Measurements from ENCODE around the gene AUTS2.
A peak's percentile ranks its signal among the peaks of the same experiment; 100 is the strongest.
"Not testable (repeated sequence)": the region's sequence is repeated elsewhere in the genome, so short reads cannot be mapped to it uniquely, and the experiment has no call there.

AUTS2 gene

DNA sequence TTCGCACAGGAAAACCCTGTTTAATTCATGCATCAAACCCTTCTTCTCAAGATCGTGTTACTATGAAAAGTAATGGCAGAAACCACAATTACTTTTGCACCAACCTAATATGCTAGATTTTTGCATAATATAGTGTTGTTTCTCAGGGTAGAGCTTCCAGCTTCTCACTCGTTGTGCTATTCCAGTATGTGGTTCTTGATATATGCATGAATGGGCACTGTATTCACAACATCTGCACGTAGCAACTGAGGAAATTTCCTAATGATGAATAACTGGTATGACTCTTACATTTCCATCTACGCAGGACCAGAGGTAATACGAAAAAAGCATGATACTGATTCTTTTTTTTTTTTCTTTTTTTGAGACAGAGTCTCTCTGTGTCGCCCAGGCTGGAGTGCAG, 1207.1 kb downstream of the AUTS2 start:
- no peaks in the 10 kb centered on the region for H3K9me3 ChIP-seq (ENCODE audit: severe bottlenecking)
- no peak for ATAC-seq (ENCODE audit: low read depth)

DNA sequence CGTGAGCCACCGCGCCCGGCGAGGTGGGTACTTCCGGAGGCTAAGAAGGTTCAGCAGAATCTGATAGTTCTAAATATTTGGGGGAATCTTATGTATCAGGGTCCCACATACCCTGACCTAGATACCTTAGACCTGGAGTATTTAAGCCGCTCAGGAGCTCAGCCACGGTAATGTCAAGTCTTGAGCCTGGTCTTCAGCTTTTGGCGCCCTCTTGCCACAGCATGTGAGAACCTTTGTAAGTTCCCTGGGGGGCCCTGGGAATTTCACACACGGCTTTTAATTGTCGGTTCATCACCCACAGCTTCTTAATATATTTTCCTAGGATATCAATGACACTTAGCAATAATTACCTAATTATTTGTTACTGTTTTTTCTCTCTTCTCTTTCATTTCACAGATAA, 1209.4 kb downstream of the AUTS2 start:
- DNase-seq (ENCODE audit: low spot score), result no peak

More for the DNA sequence above, 1207.1 kb downstream of the AUTS2 start:
- Histone ChIP-seq H3K27me3 (ENCODE audit: insufficient read depth, poor library complexity, severe bottlenecking) (no peaks in the 10 kb centered on the region), H3K27ac (ENCODE audit: poor library complexity, severe bottlenecking) (no peak overlapping the region), H3K36me3 (ENCODE audit: low read depth) (no peaks in the 10 kb centered on the region), H3K4me1 (ENCODE audit: insufficient read depth, poor library complexity, severe bottlenecking) (no peaks in the 10 kb centered on the region), H3K4me3 (ENCODE audit: severe bottlenecking) (no peak overlapping the region)
- no peak for DNase-seq (ENCODE audit: low spot score)
- TF ChIP-seq, protein P1, sequence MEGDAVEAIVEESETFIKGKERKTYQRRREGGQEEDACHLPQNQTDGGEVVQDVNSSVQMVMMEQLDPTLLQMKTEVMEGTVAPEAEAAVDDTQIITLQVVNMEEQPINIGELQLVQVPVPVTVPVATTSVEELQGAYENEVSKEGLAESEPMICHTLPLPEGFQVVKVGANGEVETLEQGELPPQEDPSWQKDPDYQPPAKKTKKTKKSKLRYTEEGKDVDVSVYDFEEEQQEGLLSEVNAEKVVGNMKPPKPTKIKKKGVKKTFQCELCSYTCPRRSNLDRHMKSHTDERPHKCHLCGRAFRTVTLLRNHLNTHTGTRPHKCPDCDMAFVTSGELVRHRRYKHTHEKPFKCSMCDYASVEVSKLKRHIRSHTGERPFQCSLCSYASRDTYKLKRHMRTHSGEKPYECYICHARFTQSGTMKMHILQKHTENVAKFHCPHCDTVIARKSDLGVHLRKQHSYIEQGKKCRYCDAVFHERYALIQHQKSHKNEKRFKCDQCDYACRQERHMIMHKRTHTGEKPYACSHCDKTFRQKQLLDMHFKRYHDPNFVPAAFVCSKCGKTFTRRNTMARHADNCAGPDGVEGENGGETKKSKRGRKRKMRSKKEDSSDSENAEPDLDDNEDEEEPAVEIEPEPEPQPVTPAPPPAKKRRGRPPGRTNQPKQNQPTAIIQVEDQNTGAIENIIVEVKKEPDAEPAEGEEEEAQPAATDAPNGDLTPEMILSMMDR (IDR thresholded peaks at IDR 0.05; ENCODE audit: poor library complexity, severe bottlenecking), result no peak

DNA sequence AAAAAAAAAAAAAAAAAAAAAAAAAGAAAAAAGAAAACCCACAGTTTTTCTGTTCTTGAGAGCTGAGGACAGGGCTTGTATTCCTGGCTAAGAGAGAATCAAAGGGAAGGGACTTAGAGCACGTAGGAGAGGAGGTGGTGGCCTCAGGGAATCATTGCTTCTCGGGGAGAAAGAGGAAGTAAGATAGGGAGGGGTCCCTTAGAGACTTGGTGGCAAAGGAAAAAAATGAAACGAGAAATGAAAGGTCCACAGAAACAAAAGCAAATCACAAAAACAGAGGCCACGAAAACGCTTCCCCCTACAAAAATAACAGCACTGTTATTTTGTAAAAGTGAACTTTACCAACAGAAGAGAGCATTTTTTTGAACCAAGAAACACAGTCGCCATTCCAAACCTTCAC, 1210.6 kb downstream of the AUTS2 start:
- ATAC-seq (ENCODE audit: low read depth), result no peak
- H3K9me3 ChIP-seq (ENCODE audit: severe bottlenecking), result no peaks in the 10 kb centered on the region
- H3K36me3 ChIP-seq (ENCODE audit: low read depth), result no peaks in the 10 kb centered on the region
- H3K4me1 ChIP-seq (ENCODE audit: insufficient read depth, poor library complexity, severe bottlenecking), result no peaks in the 10 kb centered on the region
- H3K27ac ChIP-seq (ENCODE audit: poor library complexity, severe bottlenecking), result no peak overlapping the region
- H3K4me3 ChIP-seq (ENCODE audit: severe bottlenecking), result no peak overlapping the region
- TF ChIP-seq, protein P1 (IDR thresholded peaks at IDR 0.05; ENCODE audit: poor library complexity, severe bottlenecking), result no peak
- no peak for DNase-seq (ENCODE audit: low spot score)
- H3K27me3 ChIP-seq (ENCODE audit: insufficient read depth, poor library complexity, severe bottlenecking), result no peaks in the 10 kb centered on the region

More for the DNA sequence above, 1209.4 kb downstream of the AUTS2 start:
- Histone ChIP-seq H3K27me3 (ENCODE audit: insufficient read depth, poor library complexity, severe bottlenecking) (no peaks in the 10 kb centered on the region), H3K36me3 (ENCODE audit: low read depth) (no peaks in the 10 kb centered on the region), H3K27ac (ENCODE audit: poor library complexity, severe bottlenecking) (no peak overlapping the region), H3K4me3 (ENCODE audit: severe bottlenecking) (no peak overlapping the region), H3K9me3 (ENCODE audit: severe bottlenecking) (no peaks in the 10 kb centered on the region), H3K4me1 (ENCODE audit: insufficient read depth, poor library complexity, severe bottlenecking) (no peaks in the 10 kb centered on the region)
- ATAC-seq (ENCODE audit: low read depth), result no peak
- TF ChIP-seq, protein P1 (IDR thresholded peaks at IDR 0.05; ENCODE audit: poor library complexity, severe bottlenecking), result no peak

DNA sequence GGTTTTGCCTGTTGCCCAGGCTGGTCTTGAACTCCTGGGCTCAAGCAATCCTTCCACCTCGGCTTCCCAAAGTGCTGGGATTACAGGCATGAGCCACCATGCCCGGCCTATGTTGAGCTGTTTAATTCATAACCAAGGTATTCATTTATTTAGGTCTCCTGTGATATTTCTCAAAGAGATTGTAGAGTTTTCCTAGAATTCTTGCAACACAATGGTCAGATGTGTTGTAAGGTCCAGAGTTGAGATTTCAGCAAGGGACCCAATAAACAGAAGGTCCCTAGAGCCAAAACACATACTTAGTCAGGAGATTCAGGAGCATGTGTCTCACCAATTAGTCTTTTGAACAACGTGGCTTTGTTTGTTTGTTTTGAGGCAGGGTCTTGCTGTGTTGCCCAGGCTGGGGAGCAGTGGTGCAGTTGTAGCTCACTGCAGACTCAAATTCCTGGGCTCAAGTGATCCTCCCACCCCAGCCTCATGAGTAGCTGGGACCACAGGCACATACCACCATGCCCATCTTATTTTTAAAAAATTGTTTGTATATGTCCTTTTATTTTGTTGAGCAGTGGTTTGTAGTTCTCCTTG, 1212.4 kb downstream of the AUTS2 start:
- Histone ChIP-seq H3K9me3 (ENCODE audit: severe bottlenecking) (no peaks in the 10 kb centered on the region), H3K36me3 (ENCODE audit: low read depth) (no peaks in the 10 kb centered on the region), H3K27ac (ENCODE audit: poor library complexity, severe bottlenecking) (no peak overlapping the region), H3K4me3 (ENCODE audit: severe bottlenecking) (no peak overlapping the region), H3K4me1 (ENCODE audit: insufficient read depth, poor library complexity, severe bottlenecking) (no peaks in the 10 kb centered on the region), H3K27me3 (ENCODE audit: insufficient read depth, poor library complexity, severe bottlenecking) (no peaks in the 10 kb centered on the region)
- no peak for ATAC-seq (ENCODE audit: low read depth)
- DNase-seq (ENCODE audit: low spot score), result no peak
- TF ChIP-seq, protein P1 (IDR thresholded peaks at IDR 0.05; ENCODE audit: poor library complexity, severe bottlenecking), result no peak

DNA sequence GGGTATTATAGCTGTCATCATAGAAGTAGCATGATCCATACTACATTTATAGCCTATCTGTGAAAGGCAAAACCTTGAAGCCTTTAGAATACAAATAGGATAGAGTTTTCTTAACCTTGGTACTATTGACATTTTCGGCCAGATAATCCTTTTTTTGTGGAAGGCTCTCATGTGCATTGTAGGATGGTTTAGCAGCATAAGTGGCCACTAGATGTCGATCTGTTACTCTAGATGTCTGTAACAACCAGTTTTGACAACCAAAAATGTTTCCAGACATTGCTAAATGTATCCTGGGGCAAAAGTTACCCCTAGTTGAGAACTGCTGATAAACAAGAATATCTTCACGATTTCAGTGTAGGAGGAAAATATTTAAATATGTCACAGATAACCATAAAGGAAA, 1214.2 kb downstream of the AUTS2 start:
- DNase-seq (ENCODE audit: low spot score) (no peak), ATAC-seq (ENCODE audit: low read depth) (no peak)
- TF ChIP-seq, protein P1 (IDR thresholded peaks at IDR 0.05; ENCODE audit: poor library complexity, severe bottlenecking), result peak; percentile 19
- no peak overlapping the region for H3K27ac ChIP-seq (ENCODE audit: poor library complexity, severe bottlenecking)
- H3K4me1 ChIP-seq (ENCODE audit: insufficient read depth, poor library complexity, severe bottlenecking), result no peaks in the 10 kb centered on the region
- H3K36me3 ChIP-seq (ENCODE audit: low read depth), result no peaks in the 10 kb centered on the region
- no peaks in the 10 kb centered on the region for H3K27me3 ChIP-seq (ENCODE audit: insufficient read depth, poor library complexity, severe bottlenecking)
- no peaks in the 10 kb centered on the region for H3K9me3 ChIP-seq (ENCODE audit: severe bottlenecking)
- no peak overlapping the region for H3K4me3 ChIP-seq (ENCODE audit: severe bottlenecking)

DNA sequence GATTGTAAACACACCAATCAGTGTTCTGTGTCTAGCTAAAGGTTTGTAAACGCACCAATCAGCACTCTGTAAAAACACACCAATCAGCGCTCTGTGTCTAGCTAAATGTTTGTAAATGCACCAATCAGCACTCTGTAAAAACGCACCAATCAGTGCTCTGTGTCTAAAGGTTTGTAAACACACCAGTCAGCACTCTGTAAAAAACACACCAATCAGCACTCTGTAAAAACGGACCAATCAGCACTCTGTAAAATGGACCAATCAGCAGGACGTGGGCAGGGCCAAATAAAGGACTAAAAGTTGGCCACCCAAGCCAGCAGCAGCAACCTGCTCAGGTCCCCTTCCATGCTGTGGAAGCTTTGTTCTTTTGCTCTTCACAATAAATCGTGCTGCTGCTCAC, 1224.2 kb downstream of the AUTS2 start:
- not testable (repeated sequence) for H3K27ac ChIP-seq (ENCODE audit: poor library complexity, severe bottlenecking); H3K9me3 ChIP-seq (ENCODE audit: severe bottlenecking); H3K4me3 ChIP-seq (ENCODE audit: severe bottlenecking); ATAC-seq (ENCODE audit: low read depth); H3K36me3 ChIP-seq (ENCODE audit: low read depth); H3K27me3 ChIP-seq (ENCODE audit: insufficient read depth, poor library complexity, severe bottlenecking); H3K4me1 ChIP-seq (ENCODE audit: insufficient read depth, poor library complexity, severe bottlenecking); DNase-seq (ENCODE audit: low spot score)
